Activated CD8-positive, alpha-beta memory T cell treated with anti-CD3 and anti-CD28 coated beads for 4 hours (primary cell): Measurements from ENCODE around the gene PNMA3.
"Not testable (repeated sequence)": the region's sequence is repeated elsewhere in the genome, so short reads cannot be mapped to it uniquely, and the experiment has no call there.

Experiments
- DNase-seq, 2 donors: peaks; one replicate each; pipeline ENCODE4 v3.0.0-alpha.2; 2020; ENCODE audit warnings: low read depth in 2 of 2

The PNMA3 gene

GRCh38 chrX:153074262-153074899 is 18.1 kb downstream of the PNMA3 start:
- DNase-seq: no peak

GRCh38 chrX:153074935-153075334 is 18.7 kb downstream of the PNMA3 start:
- DNase-seq: no peak

GRCh38 chrX:153075366-153075765 is 19.1 kb downstream of the PNMA3 start:
- no peak for DNase-seq

- DNase-seq: not testable (repeated sequence)
Observed at GRCh38 chrX:153077437-153078135, 21.3 kb downstream of the PNMA3 start.

DNA sequence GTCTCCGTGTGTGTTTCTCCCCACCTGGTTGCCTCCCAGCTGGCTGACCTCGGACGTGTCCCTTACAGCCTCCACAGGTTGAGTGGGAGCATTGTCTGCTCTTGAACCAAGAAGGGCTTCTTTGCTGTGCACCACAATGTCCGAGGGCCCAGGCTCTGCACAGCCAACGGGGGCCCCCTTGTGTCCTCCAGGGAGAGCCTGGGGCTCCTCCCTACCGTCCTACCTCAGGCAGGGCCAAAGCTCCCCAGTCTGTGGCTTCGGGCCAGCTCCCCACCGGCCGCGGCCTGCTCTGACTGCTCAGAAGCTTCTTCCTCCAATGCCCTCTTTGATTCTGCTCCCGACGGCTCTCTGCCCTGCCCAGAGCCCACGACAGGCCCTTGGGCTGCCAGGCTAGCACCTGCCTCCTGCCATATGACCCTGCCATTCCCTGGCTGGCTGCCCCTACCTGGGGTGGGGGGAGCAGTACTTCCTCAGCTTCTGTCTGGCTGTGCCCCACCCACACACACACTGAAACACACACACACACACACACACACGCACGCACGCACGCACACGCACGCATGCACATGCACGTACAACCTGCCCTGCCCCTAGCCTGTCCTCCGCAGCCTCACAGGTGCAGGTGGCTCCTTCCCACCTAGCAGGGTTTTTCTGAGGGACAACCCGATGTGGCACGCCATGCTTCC is 27.1 kb downstream of the PNMA3 start:
- DNase-seq: not testable (repeated sequence)

- DNase-seq: no peak
Observed at GRCh38 chrX:153102418-153102817, 46.1 kb downstream of the PNMA3 start.

DNA sequence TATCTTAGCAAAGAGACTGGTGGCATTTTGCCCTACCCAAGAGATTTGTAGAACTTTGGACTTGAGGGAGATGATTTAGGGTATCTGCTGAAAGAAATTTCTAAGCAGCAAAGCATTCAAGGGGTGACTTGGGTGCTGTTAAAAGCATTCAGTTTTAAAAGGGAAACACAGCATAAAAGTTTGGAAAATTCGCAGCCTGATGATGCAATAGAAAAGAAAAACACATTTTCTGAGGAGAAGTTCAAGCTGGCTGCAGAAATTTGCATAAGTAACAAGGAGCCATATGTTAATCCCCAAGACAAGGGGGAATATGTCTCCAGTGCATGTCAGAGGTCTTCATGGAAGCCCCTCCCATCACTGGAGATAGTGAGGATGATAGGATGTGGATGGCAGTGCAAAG is 48.7 kb downstream of the PNMA3 start:
- DNase-seq: not testable (repeated sequence)

- DNase-seq: not testable (repeated sequence)
Observed at GRCh38 chrX:153106092-153106801, 50.0 kb downstream of the PNMA3 start.
